Measurements from ENCODE around the gene ANAPC15. TPM values are rescaled to one million over a fixed set of nuclear protein-coding genes. Genes with fewer than 3 reads are reported as not detected.

Gene ANAPC15
- total RNA-seq, 2 donors from 2014 or later: 51.2 to 54.9 TPM

- 98 to 100% methylated on average over 1 of the region's 1 CpG for WGBS, 2 experiments (ENCODE audit: insufficient coverage in 1 of 2, insufficient read length in 1 of 2)
- peak overlapping the region; percentile 70 for H3K27ac Mint-ChIP-seq
- H3K4me3 ChIP-seq (ENCODE audit: low read length): no peak overlapping the region
- H3K27ac ChIP-seq (ENCODE audit: low read depth, low read length): no peak overlapping the region
- peaks cover 20% of the 10 kb centered on the region for H3K4me1 Mint-ChIP-seq
- DNase-seq: no peak
- no peak for TF ChIP-seq CTCF (conservative IDR thresholded peaks at IDR 0.05)
- no peaks in the 10 kb centered on the region for H3K4me1 ChIP-seq (ENCODE audit: control insufficient read depth, insufficient read depth, low read length)
- H3K9me3 ChIP-seq (ENCODE audit: control insufficient read depth, low read length): no peaks in the 10 kb centered on the region
- H3K9me3 Mint-ChIP-seq: peaks cover 3% of the 10 kb centered on the region
- H3K36me3 ChIP-seq (ENCODE audit: control insufficient read depth, insufficient read depth, low read length): peaks cover 50% of the 10 kb centered on the region
- no peaks in the 10 kb centered on the region for H3K27me3 Mint-ChIP-seq (ENCODE audit: insufficient read depth)
- H3K4me3 Mint-ChIP-seq: no peak overlapping the region
- H3K27me3 ChIP-seq (ENCODE audit: control insufficient read depth, insufficient read depth, low read length, poor library complexity, severe bottlenecking): no peaks in the 10 kb centered on the region
- peaks cover 42% of the 10 kb centered on the region for H3K36me3 Mint-ChIP-seq (ENCODE audit: low read depth)
- no peak overlapping the region for H3K9ac ChIP-seq (ENCODE audit: extremely low read depth, low read length, poor library complexity, severe bottlenecking)
Measured at GRCh38 chr11:72100462-72100861, 12.0 kb downstream of the ANAPC15 start.

GRCh38 chr11:72100009-72100408 lies 12.5 kb downstream of the ANAPC15 start:
- H3K9me3 ChIP-seq (ENCODE audit: control insufficient read depth, low read length): no peaks in the 10 kb centered on the region

GRCh38 chr11:72098741-72099140 lies 13.8 kb downstream of the ANAPC15 start:
- no peak overlapping the region for H3K27ac ChIP-seq (ENCODE audit: low read depth, low read length)
- no peaks in the 10 kb centered on the region for H3K9me3 ChIP-seq (ENCODE audit: control insufficient read depth, low read length)
- Mint-ChIP-seq H3K9me3 (peaks cover 3% of the 10 kb centered on the region), H3K36me3 (ENCODE audit: low read depth) (peaks cover 54% of the 10 kb centered on the region), H3K27me3 (ENCODE audit: insufficient read depth) (no peaks in the 10 kb centered on the region), H3K27ac (no peak overlapping the region), H3K4me3 (no peak overlapping the region), H3K4me1 (peaks cover 20% of the 10 kb centered on the region)
- peaks cover 62% of the 10 kb centered on the region for H3K36me3 ChIP-seq (ENCODE audit: control insufficient read depth, insufficient read depth, low read length)
- H3K4me3 ChIP-seq (ENCODE audit: low read length): no peak overlapping the region
- no peak overlapping the region for H3K9ac ChIP-seq (ENCODE audit: extremely low read depth, low read length, poor library complexity, severe bottlenecking)
- DNase-seq: no peak
- 95 to 97% methylated on average over 2 to 3 of the region's 3 CpGs for WGBS, 2 experiments (ENCODE audit: insufficient coverage in 1 of 2, insufficient read length in 1 of 2)
- TF ChIP-seq CTCF (conservative IDR thresholded peaks at IDR 0.05): no peak
- no peaks in the 10 kb centered on the region for H3K27me3 ChIP-seq (ENCODE audit: control insufficient read depth, insufficient read depth, low read length, poor library complexity, severe bottlenecking)
- H3K4me1 ChIP-seq (ENCODE audit: control insufficient read depth, insufficient read depth, low read length): no peaks in the 10 kb centered on the region

More at GRCh38 chr11:72100009-72100408, 12.5 kb downstream of the ANAPC15 start:
- no peak overlapping the region for H3K4me3 Mint-ChIP-seq
- peaks cover 3% of the 10 kb centered on the region for H3K9me3 Mint-ChIP-seq
- WGBS, 2 experiments (ENCODE audit: insufficient coverage in 1 of 2, insufficient read length in 1 of 2): 89 to 93% methylated on average over 3 of the region's 3 CpGs
- Histone ChIP-seq H3K27me3 (ENCODE audit: control insufficient read depth, insufficient read depth, low read length, poor library complexity, severe bottlenecking) (no peaks in the 10 kb centered on the region), H3K9ac (ENCODE audit: extremely low read depth, low read length, poor library complexity, severe bottlenecking) (no peak overlapping the region), H3K4me3 (ENCODE audit: low read length) (no peak overlapping the region), H3K36me3 (ENCODE audit: control insufficient read depth, insufficient read depth, low read length) (peaks cover 53% of the 10 kb centered on the region), H3K4me1 (ENCODE audit: control insufficient read depth, insufficient read depth, low read length) (no peaks in the 10 kb centered on the region), H3K27ac (ENCODE audit: low read depth, low read length) (no peak overlapping the region)
- peaks cover 20% of the 10 kb centered on the region for H3K4me1 Mint-ChIP-seq
- DNase-seq: no peak
- no peaks in the 10 kb centered on the region for H3K27me3 Mint-ChIP-seq (ENCODE audit: insufficient read depth)
- peaks cover 46% of the 10 kb centered on the region for H3K36me3 Mint-ChIP-seq (ENCODE audit: low read depth)
- no peak for TF ChIP-seq CTCF (conservative IDR thresholded peaks at IDR 0.05)
- no peak overlapping the region for H3K27ac Mint-ChIP-seq
